Measurements from ENCODE around the gene PAF1.

PAF1 gene

GRCh38 chr19:39410017-39410830, 19.3 kb upstream of the PAF1 start:
- no peak for DNase-seq (ENCODE audit: low spot score)
- CTCF ChIA-PET, result interaction anchor here (1.2 kb wide), 1 partner anchor 13 kb away, joined by 11 read pairs; no protein-coding TSS in a partner anchor

DNA sequence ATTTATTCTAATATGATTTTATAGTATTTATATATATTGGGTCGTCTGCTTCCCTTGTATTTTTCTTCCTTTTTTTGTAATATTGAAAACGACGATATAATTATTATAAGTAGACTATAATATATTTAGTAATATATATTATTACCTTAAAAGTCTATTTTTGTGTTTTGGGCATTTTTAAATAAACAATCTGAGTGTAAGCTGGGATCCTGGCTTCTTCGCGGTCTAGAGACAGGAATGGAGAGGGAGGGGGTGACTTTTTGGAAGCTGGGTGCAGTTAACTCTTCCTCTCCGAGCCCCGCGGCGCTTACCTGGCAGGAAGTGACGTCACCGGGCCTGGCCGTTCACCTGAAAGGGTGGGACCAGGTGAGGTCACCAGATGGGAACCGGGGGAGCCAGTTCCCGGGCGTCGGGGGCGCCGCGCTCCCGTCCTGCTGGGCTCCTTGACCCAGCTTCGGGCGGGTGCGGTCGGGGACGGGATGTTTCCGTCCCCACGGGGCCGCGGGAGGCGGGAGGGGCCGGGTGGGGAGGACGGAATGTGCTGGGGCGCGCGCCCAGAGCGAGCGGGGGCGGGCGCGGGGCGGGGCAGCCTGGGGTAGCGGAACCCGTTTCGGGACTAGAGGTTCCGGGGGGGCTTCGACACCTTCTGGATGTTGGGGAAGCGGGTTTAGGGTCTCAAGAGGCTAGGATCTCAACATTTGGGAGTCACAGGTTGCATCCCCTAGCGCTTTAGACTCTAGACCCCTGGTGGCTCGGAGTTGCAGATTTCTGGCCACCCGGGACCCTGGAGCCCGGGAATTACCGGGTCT, 18.5 kb upstream of the PAF1 start:
- CTCF ChIA-PET, result interaction anchor here (1.2 kb wide), 1 partner anchor 12 kb away, joined by 11 read pairs; no protein-coding TSS in a partner anchor
- TF ChIP-seq, protein P1, sequence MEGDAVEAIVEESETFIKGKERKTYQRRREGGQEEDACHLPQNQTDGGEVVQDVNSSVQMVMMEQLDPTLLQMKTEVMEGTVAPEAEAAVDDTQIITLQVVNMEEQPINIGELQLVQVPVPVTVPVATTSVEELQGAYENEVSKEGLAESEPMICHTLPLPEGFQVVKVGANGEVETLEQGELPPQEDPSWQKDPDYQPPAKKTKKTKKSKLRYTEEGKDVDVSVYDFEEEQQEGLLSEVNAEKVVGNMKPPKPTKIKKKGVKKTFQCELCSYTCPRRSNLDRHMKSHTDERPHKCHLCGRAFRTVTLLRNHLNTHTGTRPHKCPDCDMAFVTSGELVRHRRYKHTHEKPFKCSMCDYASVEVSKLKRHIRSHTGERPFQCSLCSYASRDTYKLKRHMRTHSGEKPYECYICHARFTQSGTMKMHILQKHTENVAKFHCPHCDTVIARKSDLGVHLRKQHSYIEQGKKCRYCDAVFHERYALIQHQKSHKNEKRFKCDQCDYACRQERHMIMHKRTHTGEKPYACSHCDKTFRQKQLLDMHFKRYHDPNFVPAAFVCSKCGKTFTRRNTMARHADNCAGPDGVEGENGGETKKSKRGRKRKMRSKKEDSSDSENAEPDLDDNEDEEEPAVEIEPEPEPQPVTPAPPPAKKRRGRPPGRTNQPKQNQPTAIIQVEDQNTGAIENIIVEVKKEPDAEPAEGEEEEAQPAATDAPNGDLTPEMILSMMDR (conservative IDR thresholded peaks at IDR 0.05; ENCODE audit: low read depth), result no peak
- peak overlapping the region; percentile 100 for H3K27ac ChIP-seq
- POLR2A ChIA-PET (ENCODE audit: low non-redundant PET), result interaction anchor here (0.9 to 1.0 kb wide), 2 partner anchors 11 to 18 kb away, joined by 4 to 6 read pairs; partner anchors contain the start of genes MED29 and PAF1
- peak; percentile 92 for DNase-seq (ENCODE audit: low spot score)

More at GRCh38 chr19:39410017-39410830, 19.3 kb upstream of the PAF1 start:
- peak overlapping the region; percentile 100 for H3K27ac ChIP-seq
- TF ChIP-seq, protein P1 (conservative IDR thresholded peaks at IDR 0.05; ENCODE audit: low read depth), result no peak
- POLR2A ChIA-PET (ENCODE audit: low non-redundant PET), result interaction anchor here (0.9 kb wide), 1 partner anchor 19 kb away, joined by 4 read pairs; the partner anchor contains the start of genes MED29 and PAF1

- H3K27ac ChIP-seq, result peak overlapping the region; percentile 100
- ChIA-PET POLR2A (ENCODE audit: low non-redundant PET) (interaction anchor here (0.8 to 1.6 kb wide), 5 partner anchors 10 to 66 kb away, joined by 3 to 6 read pairs (median 4); partner anchors contain the start of genes RPS16 and SAMD4B), CTCF (interaction anchor here (1.2 to 1.6 kb wide), 2 partner anchors 11 kb away, joined by 6 to 11 read pairs; no protein-coding TSS in a partner anchor)
- DNase-seq (ENCODE audit: low spot score), result no peak
- TF ChIP-seq, protein P1 (conservative IDR thresholded peaks at IDR 0.05; ENCODE audit: low read depth), result no peak
Observed at GRCh38 chr19:39408392-39409207, 17.7 kb upstream of the PAF1 start.

DNA sequence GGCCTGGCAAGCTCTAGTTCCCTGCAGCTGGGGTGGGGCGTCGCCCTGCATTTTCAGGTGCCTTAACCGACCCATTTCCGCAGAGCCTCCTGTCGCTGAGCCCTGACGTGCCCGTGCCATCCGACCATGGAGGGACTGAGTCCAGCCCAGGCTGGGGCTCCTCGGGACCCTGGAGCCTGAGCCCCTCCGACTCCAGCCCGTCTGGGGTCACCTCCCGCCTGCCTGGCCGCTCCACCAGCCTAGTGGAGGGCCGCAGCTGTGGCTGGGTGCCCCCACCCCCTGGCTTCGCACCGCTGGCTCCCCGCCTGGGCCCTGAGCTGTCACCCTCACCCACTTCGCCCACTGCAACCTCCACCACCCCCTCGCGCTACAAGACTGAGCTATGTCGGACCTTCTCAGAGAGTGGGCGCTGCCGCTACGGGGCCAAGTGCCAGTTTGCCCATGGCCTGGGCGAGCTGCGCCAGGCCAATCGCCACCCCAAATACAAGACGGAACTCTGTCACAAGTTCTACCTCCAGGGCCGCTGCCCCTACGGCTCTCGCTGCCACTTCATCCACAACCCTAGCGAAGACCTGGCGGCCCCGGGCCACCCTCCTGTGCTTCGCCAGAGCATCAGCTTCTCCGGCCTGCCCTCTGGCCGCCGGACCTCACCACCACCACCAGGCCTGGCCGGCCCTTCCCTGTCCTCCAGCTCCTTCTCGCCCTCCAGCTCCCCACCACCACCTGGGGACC, 16.9 kb upstream of the PAF1 start:
- no peak for DNase-seq (ENCODE audit: low spot score)
- POLR2A ChIA-PET (ENCODE audit: low non-redundant PET), result interaction anchor here (0.8 to 1.6 kb wide), 5 partner anchors 9 to 65 kb away, joined by 3 to 13 read pairs (median 4); partner anchors contain the start of genes RPS16 and SAMD4B
- peak overlapping the region; percentile 100 for H3K27ac ChIP-seq
- TF ChIP-seq, protein P1 (conservative IDR thresholded peaks at IDR 0.05; ENCODE audit: low read depth), result no peak
- CTCF ChIA-PET, result interaction anchor here (1.6 kb wide), 1 partner anchor 10 kb away, joined by 6 read pairs; no protein-coding TSS in a partner anchor

- TF ChIP-seq, protein P1 (conservative IDR thresholded peaks at IDR 0.05; ENCODE audit: low read depth), result no peak
- no peak for DNase-seq (ENCODE audit: low spot score)
- ChIA-PET CTCF (interaction anchor here (1.6 kb wide), 1 partner anchor 10 kb away, joined by 6 read pairs; no protein-coding TSS in a partner anchor), POLR2A (ENCODE audit: low non-redundant PET) (interaction anchor here (0.8 to 1.6 kb wide), 3 partner anchors 9 to 65 kb away, joined by 4 to 13 read pairs (median 5); partner anchors contain the start of gene SAMD4B)
- peak overlapping the region; percentile 100 for H3K27ac ChIP-seq
Observed at GRCh38 chr19:39407410-39407659, 16.4 kb upstream of the PAF1 start.
